Cardiac ventricle fibroblast (primary cell): ENCODE results near the gene TUFT1. TPM values are rescaled to one million over a fixed set of nuclear protein-coding genes. Genes with fewer than 3 reads are reported as not detected.

Experiments
- total RNA-seq: library from RNA; depleted of rRNA; stranded (reverse); fragments of >200 nt; gene quantifications from 2 replicates; pipeline ENCODE4 v1.2.3, GENCODE V29; 2015

TUFT1 gene
- 1.1 and 2.5 TPM in 2 replicates for total RNA-seq

GRCh38 chr1:151540021-151540981 lies at the start of gene TUFT1:
Gene TUFT1, plus strand, starts transcription at chr1:151540309. Its CDS starts 58 bp downstream, at chr1:151540367.

GRCh38 chr1:151510957-151511635 lies 29.0 kb upstream of the TUFT1 start, which contains the start of gene CGN:
Gene CGN, plus strand, starts transcription at chr1:151511387. Its CDS starts 7,133 bp downstream, at chr1:151518520.

GRCh38 chr1:151611832-151612500 lies 71.9 kb downstream of the TUFT1 start, which contains the start of gene SNX27:
Gene SNX27, plus strand, starts transcription at chr1:151612050. Its CDS starts 152 bp downstream, at chr1:151612202.

Other genes starting within 250 kb of the TUFT1 start
- gene PI4KB, start 212.9 kb upstream of the TUFT1 start, total RNA-seq: 47.9 and 66.8 TPM in 2 replicates
- gene RFX5, start 193.1 kb upstream of the TUFT1 start, total RNA-seq: 16.1 and 23.9 TPM in 2 replicates
- gene SELENBP1, start 167.6 kb upstream of the TUFT1 start, total RNA-seq: 102 and 106 TPM in 2 replicates
- 209 and 222 TPM in 2 replicates for gene PSMB4, start 140.7 kb upstream of the TUFT1 start, total RNA-seq
- 21.2 and 22.7 TPM in 2 replicates for gene POGZ, start 80.8 kb upstream of the TUFT1 start, total RNA-seq
- not detected in 2 replicates for gene CGN, start 28.9 kb upstream of the TUFT1 start, total RNA-seq
- gene SNX27, start 71.7 kb downstream of the TUFT1 start, total RNA-seq: 16.5 and 20.3 TPM in 2 replicates
- not detected in 2 replicates for gene CELF3, start 176.5 kb downstream of the TUFT1 start, total RNA-seq
- gene RIIAD1, start 181.2 kb downstream of the TUFT1 start, total RNA-seq: not detected in 2 replicates
- 34.4 and 49.7 TPM in 2 replicates for gene MRPL9, start 223.2 kb downstream of the TUFT1 start, total RNA-seq